H1 (cell line): ENCODE data around the gene RAET1E. TPM values are rescaled to one million over a fixed set of nuclear protein-coding genes. Genes with fewer than 3 reads are reported as not detected.

Experiments
- CTCF ChIA-PET: fragments of 300-600 bp; sonication (Branson Sonifier 250); formaldehyde crosslinking; loops from one replicate; lab custom pipeline; 2021; ENCODE audit not compliant: partially characterized antibody; lab: Charles Lee
- POLR2A ChIA-PET: fragments of 300-600 bp; sonication (Branson Sonifier 250); formaldehyde crosslinking; loops from one replicate; lab custom pipeline; 2021; ENCODE audit warnings: inconsistent platforms; ENCODE audit not compliant: partially characterized antibody; lab: Charles Lee
- DNase-seq, 2 experiments: peaks; one replicate each; pipeline versions ENCODE4 v3.0.0 to v3.0.0-alpha.2; 2010 to 2022; ENCODE audit warnings: low spot score in 2 of 2, low read depth in 1 of 2, mixed read lengths in 1 of 2
- FAIRE-seq: peaks from 2 replicates; lab custom pipeline; 2011; peaks lifted over from hg19 to GRCh38; lab: Jason Lieb, UNC
- H2AFZ ChIP-seq: 2 replicates; pipeline ENCODE4 v1.8.1; 2012; ENCODE audit warnings: low read length, inconsistent platforms
- H2AK5ac ChIP-seq: 2 replicates; pipeline ENCODE4 v1.6.1; 2013; ENCODE audit warnings: low read depth, low read length
- H2BK120ac ChIP-seq: replicated peaks from 2 replicates; pipeline ENCODE3; 2013; ENCODE audit warnings: low read depth, low read length, inconsistent platforms
- H2BK12ac ChIP-seq: 2 replicates; pipeline ENCODE4 v1.6.1; 2013; ENCODE audit warnings: low read depth, low read length
- H2BK15ac ChIP-seq: 2 replicates; pipeline ENCODE4 v1.6.1; 2013; ENCODE audit warnings: low read length
- H2BK20ac ChIP-seq: 2 replicates; pipeline ENCODE4 v1.6.1; 2013; ENCODE audit warnings: low read length
- H2BK5ac ChIP-seq: 2 replicates; pipeline ENCODE4 v1.6.1; 2013; ENCODE audit warnings: low read depth, low read length
- H3K14ac ChIP-seq: 2 replicates; pipeline ENCODE4 v1.6.1; 2013; ENCODE audit warnings: inconsistent platforms; ENCODE audit not compliant: insufficient read length
- H3K18ac ChIP-seq: 2 replicates; pipeline ENCODE4 v1.6.1; 2013; ENCODE audit warnings: low read length; ENCODE audit errors: extremely low read depth
- H3K23ac ChIP-seq: 2 replicates; pipeline ENCODE4 v1.6.1; 2013; ENCODE audit warnings: inconsistent platforms; ENCODE audit not compliant: insufficient read length
- H3K23me2 ChIP-seq: 2 replicates; pipeline ENCODE4 v1.6.1; 2013; ENCODE audit warnings: low read depth, low read length
- H3K27ac ChIP-seq: 2 replicates; pipeline ENCODE4 v1.6.1; 2011; ENCODE audit warnings: low read depth, low read length, inconsistent platforms
- H3K27me3 ChIP-seq, 4 experiments: replicated peaks in 1 of 4; 1 replicate in 1 of 4; 2 replicates in 3 of 4; pipeline versions ENCODE4 v1.6.1 to v1.8.1; 2011 to 2013; ENCODE audit warnings: low read length in 3 of 4, mild to moderate bottlenecking in 3 of 4, inconsistent platforms in 2 of 4, mixed read lengths in 2 of 4, moderate library complexity in 1 of 4; ENCODE audit not compliant: control insufficient read depth in 3 of 4, insufficient read depth in 3 of 4; ENCODE audit errors: extremely low read depth in 1 of 4
- H3K36me3 ChIP-seq, 4 experiments: 2 replicates each; pipeline versions ENCODE4 v1.6.1 to v1.8.1; 2011 to 2013; ENCODE audit warnings: mild to moderate bottlenecking in 4 of 4, low read length in 3 of 4, moderate library complexity in 2 of 4, control low read depth in 1 of 4, inconsistent platforms in 1 of 4; ENCODE audit not compliant: insufficient read depth in 4 of 4, control insufficient read depth in 2 of 4
- H3K4ac ChIP-seq: replicated peaks from 2 replicates; pipeline ENCODE3; 2013; ENCODE audit warnings: low read length, low read depth, mixed read lengths, inconsistent platforms; ENCODE audit not compliant: insufficient read length
- H3K4me1 ChIP-seq, 4 experiments: replicated peaks in 1 of 4; 1 replicate in 1 of 4; 2 replicates in 3 of 4; pipeline versions ENCODE4 v1.6.1 to v1.8.1; 2011 to 2013; ENCODE audit warnings: low read length in 3 of 4, inconsistent platforms in 2 of 4, mixed read lengths in 1 of 4; ENCODE audit not compliant: insufficient read depth in 4 of 4, control insufficient read depth in 3 of 4
- H3K4me2 ChIP-seq, 2 experiments: 2 replicates each; pipeline versions ENCODE4 v1.6.1 to v1.8.1; 2011 to 2013; ENCODE audit warnings: low read depth in 2 of 2, low read length in 2 of 2, control low read depth in 1 of 2, inconsistent platforms in 1 of 2, mild to moderate bottlenecking in 1 of 2; ENCODE audit not compliant: insufficient read depth in 1 of 2
- H3K4me3 ChIP-seq, 4 experiments: fragments of 200-600, 300-600 bp in 1 of 4; sonication (generic), shearing (Covaris generic), sonication (Bioruptor Twin) in 1 of 4; 2 replicates each; pipeline versions ENCODE4 v1.5.1 to v1.8.1; 2011 to 2016; ENCODE audit warnings: low read length in 4 of 4, low read depth in 3 of 4, control low read depth in 2 of 4, inconsistent platforms in 2 of 4, mild to moderate bottlenecking in 2 of 4, mixed read lengths in 1 of 4, moderate library complexity in 1 of 4; ENCODE audit not compliant: insufficient read depth in 2 of 4; ENCODE audit errors: extremely low read depth in 1 of 4
- H3K56ac ChIP-seq: replicated peaks from 2 replicates; pipeline ENCODE3; 2013; ENCODE audit warnings: low read depth, mild to moderate bottlenecking, mixed read lengths, low read length, inconsistent platforms; ENCODE audit not compliant: insufficient read length
- H3K79me1 ChIP-seq: 2 replicates; pipeline ENCODE4 v1.6.1; 2013; ENCODE audit warnings: low read depth, low read length, control low read depth
- H3K79me2 ChIP-seq, 2 experiments: 2 replicates each; pipeline versions ENCODE4 v1.6.1 to v1.8.1; 2012 to 2013; ENCODE audit warnings: low read length in 2 of 2, mild to moderate bottlenecking in 2 of 2, inconsistent platforms in 1 of 2; ENCODE audit not compliant: insufficient read depth in 2 of 2, control insufficient read depth in 1 of 2
- H3K9ac ChIP-seq, 4 experiments: replicated peaks in 1 of 4; 1 replicate in 1 of 4; 2 replicates in 3 of 4; pipeline versions ENCODE4 v1.6.1 to v1.8.1; 2011 to 2013; ENCODE audit warnings: low read depth in 3 of 4, low read length in 3 of 4, control low read depth in 2 of 4, mild to moderate bottlenecking in 2 of 4, moderate library complexity in 2 of 4, inconsistent platforms in 1 of 4; ENCODE audit errors: extremely low read depth in 1 of 4
- H3K9me3 ChIP-seq, 2 experiments: 2 replicates each; pipeline versions ENCODE4 v1.6.1 to v1.8.1; 2012 to 2013; ENCODE audit warnings: mild to moderate bottlenecking in 2 of 2, moderate library complexity in 2 of 2, control low read depth in 1 of 2, inconsistent platforms in 1 of 2, low read depth in 1 of 2, low read length in 1 of 2, mixed read lengths in 1 of 2; ENCODE audit not compliant: insufficient read depth in 2 of 2
- H4K20me1 ChIP-seq, 2 experiments: replicated peaks in 1 of 2; 2 replicates each; pipeline versions ENCODE3 to v1.8.1; 2011 to 2013; ENCODE audit warnings: inconsistent platforms in 2 of 2, low read length in 2 of 2, mild to moderate bottlenecking in 1 of 2; ENCODE audit not compliant: insufficient read depth in 2 of 2, control insufficient read depth in 1 of 2
- H4K5ac ChIP-seq: 2 replicates; pipeline ENCODE4 v1.6.1; 2013; ENCODE audit warnings: low read length, low read depth, mixed read lengths, inconsistent platforms; ENCODE audit not compliant: insufficient read length
- H4K8ac ChIP-seq: 2 replicates; pipeline ENCODE4 v1.8.0; 2013; ENCODE audit warnings: mild to moderate bottlenecking, moderate library complexity, low read length, inconsistent platforms; ENCODE audit not compliant: insufficient read depth; ENCODE audit errors: extremely low read depth
- H4K91ac ChIP-seq: replicated peaks from 2 replicates; pipeline ENCODE3; 2013; ENCODE audit warnings: low read length, mixed read lengths, inconsistent platforms; ENCODE audit not compliant: insufficient read length
- ASH2L ChIP-seq: fragments of 200-600, 300-600 bp; sonication (generic); IDR thresholded peaks from one replicate; pipeline ENCODE4 v1.7.1; 2017; ENCODE audit warnings: low read length
- BACH1 ChIP-seq: IDR thresholded peaks from 2 replicates; pipeline ENCODE4 v1.6.1; 2012; ENCODE audit warnings: low read length, improper control_type of control experiment
- CHD2 ChIP-seq: IDR thresholded peaks from 2 replicates; pipeline ENCODE4 v1.6.1; 2012; ENCODE audit warnings: low read length, improper control_type of control experiment
- EZH2 ChIP-seq: fragments of 200-600 bp; sonication (generic); IDR thresholded peaks from 2 replicates; pipeline ENCODE4 v1.7.1; 2012; ENCODE audit warnings: low read depth, mild to moderate bottlenecking, moderate library complexity, low read length, inconsistent platforms; ENCODE audit not compliant: severe bottlenecking
- HDAC2 ChIP-seq, 2 experiments: fragments of 300-600 bp in 1 of 2; sonication (generic) in 1 of 2; IDR thresholded peaks; 2 replicates each; pipeline ENCODE4 v1.6.1; 2011 to 2012; ENCODE audit warnings: low read depth in 2 of 2, low read length in 2 of 2, mild to moderate bottlenecking in 2 of 2, moderate library complexity in 2 of 2, borderline replicate concordance in 1 of 2, inconsistent platforms in 1 of 2
- KDM4A ChIP-seq: IDR thresholded peaks from one replicate; pipeline ENCODE4 v1.7.1; 2012; ENCODE audit warnings: low read depth, mild to moderate bottlenecking, moderate library complexity, low read length, inconsistent platforms; ENCODE audit not compliant: severe bottlenecking
- NRF1 ChIP-seq: IDR thresholded peaks from 2 replicates; pipeline ENCODE4 v1.6.1; 2011; ENCODE audit warnings: mild to moderate bottlenecking, low read depth, low read length, improper control_type of control experiment
- POLR2A ChIP-seq, 2 experiments: IDR thresholded peaks; 1 replicate in 1 of 2; 2 replicates in 1 of 2; pipeline ENCODE4 v1.6.1; 2011; ENCODE audit warnings: low read depth in 2 of 2, low read length in 2 of 2, mild to moderate bottlenecking in 2 of 2; ENCODE audit errors: control extremely low read depth in 1 of 2
- RBBP5 ChIP-seq: IDR thresholded peaks from 2 replicates; pipeline ENCODE4 v1.7.1; 2012; ENCODE audit warnings: low read depth, mild to moderate bottlenecking, inconsistent platforms, low read length, moderate library complexity, borderline replicate concordance
- SIRT6 ChIP-seq: IDR thresholded peaks from one replicate; pipeline ENCODE4 v1.7.1; 2012; ENCODE audit warnings: low read length, inconsistent platforms
- TAF7 ChIP-seq: optimal IDR thresholded peaks from 2 replicates; pipeline ENCODE3; 2011; ENCODE audit warnings: low read depth, mild to moderate bottlenecking, inconsistent platforms, low read length, moderate library complexity, borderline replicate concordance
- WGBS, 2 experiments: shearing (Covaris generic) in 1 of 2; methylation state at CpG; one replicate each; pipeline versions ENCODE4 v1.1.6 to v1.1.7; 2013 to 2015; ENCODE audit warnings: low lambda C conversion rate in 2 of 2, mixed read lengths in 2 of 2, inconsistent platforms in 1 of 2, low coverage in 1 of 2, missing lambda C conversion rate in 1 of 2; ENCODE audit not compliant: insufficient replicate concordance in 2 of 2, insufficient coverage in 1 of 2, insufficient read length in 1 of 2; ENCODE audit errors: extremely low coverage in 1 of 2, missing lambda C conversion rate in 1 of 2; 5-methylcytosine and 5-hydroxymethylcytosine counted together
- polyA plus RNA-seq, 7 experiments: library from polyadenylated mRNA; depleted of rRNA in 3 of 7; stranded (reverse) in 5 of 7; unstranded in 2 of 7; fragments of >200 nt in 5 of 7; fragments of 200-250 nt in 2 of 7; gene quantifications; 1 replicate in 5 of 7; 2 replicates in 1 of 7; 4 replicates in 1 of 7; pipeline versions ENCODE4 v1.2.1 to v1.2.3, GENCODE V29; 2011 to 2013; ENCODE audit warnings: missing spikeins in 2 of 7, mixed read lengths in 2 of 7
- total RNA-seq: library from RNA; stranded (reverse); fragmentation: NEBNext Ultra II Directional; extraction: Animal tissue kit (Norgen Biotek cat#: 25700); gene quantifications from 2 replicates; pipeline ENCODE4 v1.2.1, GENCODE V29; 2021
- TF ChIP-seq, protein P1 (sequence below): IDR thresholded peaks from 2 replicates; pipeline ENCODE4 v1.6.1; 2011; ENCODE audit warnings: low read depth, mild to moderate bottlenecking, low read length; ENCODE audit not compliant: insufficient read depth

The RAET1E gene
- total and polyA plus RNA-seq, 2 of the 8 experiments (the other 6 are each of a cell fraction or from before 2014, with no cell fraction given) = not detected

DNA sequence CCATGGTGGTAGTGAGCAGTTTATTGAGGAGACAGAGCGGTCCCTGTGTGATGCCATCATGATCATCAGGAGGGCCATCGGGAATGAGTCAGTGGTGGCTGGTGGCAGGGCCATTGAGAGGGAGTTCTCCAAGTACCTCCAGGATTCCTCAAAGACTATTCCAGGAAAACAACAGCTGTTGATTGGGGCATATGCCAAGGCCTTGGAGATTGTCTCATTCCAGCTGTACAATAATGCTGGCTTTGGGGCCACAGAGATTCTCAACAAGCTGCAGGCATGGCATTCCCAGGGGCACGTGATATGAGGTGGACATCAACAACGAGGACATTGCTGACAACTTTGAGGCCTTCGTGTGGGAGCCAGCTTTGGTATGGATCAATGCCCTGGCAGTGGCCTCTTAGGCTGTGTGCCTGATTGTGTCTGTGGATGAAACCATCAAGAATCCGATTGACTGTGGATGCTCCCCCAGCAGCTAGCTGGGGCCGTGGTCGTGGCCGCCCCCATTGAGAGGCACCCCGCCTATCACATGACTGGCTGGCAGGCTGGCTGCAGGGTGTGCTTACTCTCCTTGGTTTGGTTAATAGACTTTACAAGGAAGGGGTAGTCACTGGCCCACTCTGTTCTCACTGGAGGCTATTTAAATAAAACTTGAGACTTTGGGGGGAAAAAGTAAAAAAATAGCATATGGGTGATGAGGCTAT, 16.7 kb downstream of the RAET1E start:
- FAIRE-seq (no peak), DNase-seq (no peak)
- Histone ChIP-seq H3K56ac (no peak overlapping the region), H3K4me2 (no peak overlapping the region), H2AFZ (no peak overlapping the region), H2BK120ac (no peak overlapping the region), H4K20me1 (no peaks in the 10 kb centered on the region), H2BK5ac (no peak overlapping the region), H2BK12ac (no peak overlapping the region), H3K27me3 (peaks cover 0 to 3% (median 0%) of the 10 kb centered on the region in 4 experiments; a peak in 3 of 7 replicates), H3K4me1 (no peaks in the 10 kb centered on the region; a peak in 1 of 7 replicates), H3K4ac (no peak overlapping the region), H3K4me3 (no peak overlapping the region), H3K9ac (no peak overlapping the region), H3K79me1 (no peaks in the 10 kb centered on the region), H4K91ac (no peak overlapping the region), H4K5ac (no peak overlapping the region), H3K79me2 (no peaks in the 10 kb centered on the region), H3K9me3 (no peaks in the 10 kb centered on the region), H3K27ac (no peak overlapping the region), H3K18ac (no peak overlapping the region), H2AK5ac (no peak overlapping the region), H2BK15ac (no peak overlapping the region), H3K36me3 (no peaks in the 10 kb centered on the region), H3K23me2 (no peaks in the 10 kb centered on the region), H2BK20ac (no peak overlapping the region), H3K23ac (no peak overlapping the region), H4K8ac (no peak overlapping the region; the same call in 1 of the 2 replicates), H3K14ac (no peak overlapping the region)
- CTCF ChIA-PET = interaction anchor here (1.1 to 3.5 kb wide), 5 partner anchors 13 to 46 kb away, joined by 3 to 11 read pairs (median 5); no protein-coding TSS in a partner anchor
- WGBS, 2 experiments = 87% methylated on average over 10 of the region's 10 CpGs; no CpG with 5 or more reads in 1 of the 2 experiments
- POLR2A ChIA-PET = no interaction called here
- no peak for TF ChIP-seq SIRT6
- TF ChIP-seq, protein P1, sequence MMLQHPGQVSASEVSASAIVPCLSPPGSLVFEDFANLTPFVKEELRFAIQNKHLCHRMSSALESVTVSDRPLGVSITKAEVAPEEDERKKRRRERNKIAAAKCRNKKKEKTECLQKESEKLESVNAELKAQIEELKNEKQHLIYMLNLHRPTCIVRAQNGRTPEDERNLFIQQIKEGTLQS = no peak
- TF ChIP-seq CHD2 = no peak
- no peak for TF ChIP-seq BACH1
- no peak for TF ChIP-seq EZH2
- no peak for TF ChIP-seq KDM4A
- TF ChIP-seq TAF7 = no peak
- TF ChIP-seq NRF1 = no peak
- TF ChIP-seq POLR2A (IDR thresholded peaks at IDR 0.05; ENCODE audit: control extremely low read depth in 1 of 2, low read depth in 2 of 2, low read length in 2 of 2) = no peak
- TF ChIP-seq RBBP5 = no peak
- TF ChIP-seq ASH2L = no peak
- TF ChIP-seq HDAC2 (IDR thresholded peaks at IDR 0.05; ENCODE audit: borderline replicate concordance in 1 of 2, low read depth in 2 of 2, low read length in 2 of 2) = no peak
